ENCODE measurements around the gene GALNT2. TPM values are rescaled to one million over a fixed set of nuclear protein-coding genes. Genes with fewer than 3 reads are reported as not detected.

Gene GALNT2
- polyA plus RNA-seq, 1 of the 3 experiments (the other 2 are of a cell fraction), result 118 TPM

DNA sequence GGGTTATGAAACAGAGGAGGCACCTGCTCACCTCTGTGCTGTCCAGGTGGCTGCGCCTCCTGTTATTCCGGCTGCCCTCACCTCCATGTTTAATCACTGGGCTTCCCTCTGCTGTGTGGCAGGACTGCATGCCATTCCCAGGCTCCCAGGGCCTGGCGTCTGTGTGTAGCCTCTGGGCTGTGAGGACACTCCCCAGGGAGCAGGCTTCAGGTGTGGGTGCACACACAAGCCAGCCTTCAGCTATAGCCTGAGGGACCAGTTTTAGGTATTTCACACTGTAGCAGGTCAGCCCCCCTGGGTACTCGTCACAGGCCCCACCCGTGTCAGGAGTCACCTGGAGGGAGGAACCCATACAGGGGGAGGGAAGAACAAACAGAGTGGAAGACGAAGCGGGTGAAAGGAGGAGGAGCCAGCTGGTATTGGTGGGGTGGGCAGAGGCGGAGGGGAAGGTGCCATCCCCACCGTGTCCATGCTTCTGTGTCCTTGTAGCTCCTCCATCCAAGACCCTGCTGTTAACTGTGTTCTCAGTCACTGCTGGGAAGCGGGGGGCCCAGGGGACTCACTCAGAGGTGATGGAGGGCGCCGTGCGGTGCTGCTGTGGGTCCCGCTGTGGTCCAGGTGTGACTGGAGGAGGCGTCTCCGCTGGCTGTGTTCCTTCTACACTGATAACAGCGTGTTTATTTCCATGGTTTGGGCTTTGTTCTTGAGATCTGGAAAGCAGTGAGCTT is 200.5 kb downstream of the GALNT2 start:
- H3K4me2 ChIP-seq, result no peak overlapping the region
- peak overlapping the region in 1 of 2 experiments; percentile 11; a peak in 1 of 4 replicates for H3K27ac ChIP-seq (ENCODE audit: low read depth in 2 of 2, low read length in 1 of 2)
- H3K9me3 ChIP-seq, result no peaks in the 10 kb centered on the region
- POLR2A ChIA-PET, result no interaction called here
- no peaks in the 10 kb centered on the region for H4K20me1 ChIP-seq (ENCODE audit: insufficient read depth)
- TF ChIP-seq EZH2phosphoT487 (IDR thresholded peaks at IDR 0.05; ENCODE audit: borderline replicate concordance, low read depth) (no peak), USF1 (IDR thresholded peaks at IDR 0.05; ENCODE audit: borderline replicate concordance, low read depth) (no peak), SMC3 (IDR thresholded peaks at IDR 0.05; ENCODE audit: low read depth, low read length) (no peak), GATA2 (CRISPR knock-in tag; IDR thresholded peaks at IDR 0.05) (no peak), MAX (IDR thresholded peaks at IDR 0.05; ENCODE audit: low read depth) (no peak), FOXJ3 (CRISPR knock-in tag; IDR thresholded peaks at IDR 0.05) (no peak), SIN3A (IDR thresholded peaks at IDR 0.05; ENCODE audit: borderline replicate concordance, low read depth, low read length) (no peak), RXRA (IDR thresholded peaks at IDR 0.05; ENCODE audit: borderline replicate concordance, low read depth) (no peak), CHD2 (IDR thresholded peaks at IDR 0.05; ENCODE audit: low read length, partially characterized antibody) (no peak), ZBTB33 (IDR thresholded peaks at IDR 0.05; ENCODE audit: borderline replicate concordance, low read depth) (no peak), POLR2AphosphoS5 (IDR thresholded peaks at IDR 0.05; ENCODE audit: low read depth, low read length) (no peak), YY1 (IDR thresholded peaks at IDR 0.05; ENCODE audit: low read depth) (no peak), GABPA (IDR thresholded peaks at IDR 0.05; ENCODE audit: low read depth) (no peak), MEF2A (IDR thresholded peaks at IDR 0.05; ENCODE audit: borderline replicate concordance, low read depth) (no peak), FOXM1 (IDR thresholded peaks at IDR 0.05; ENCODE audit: low read depth) (no peak), REST (IDR thresholded peaks at IDR 0.05; ENCODE audit: low read depth, low read length) (no peak), NFIC (IDR thresholded peaks at IDR 0.05; ENCODE audit: borderline replicate concordance) (no peak)
- DNase-seq, result no peak
- no peaks in the 10 kb centered on the region for H3K27me3 ChIP-seq (ENCODE audit: insufficient read depth)
- H3K36me3 ChIP-seq (replicated peaks in 1 of 2; ENCODE audit: control insufficient read depth in 1 of 2, insufficient read depth in 2 of 2, low read length in 1 of 2), result peaks cover 0 to 41% of the 10 kb centered on the region in 2 experiments
- no peaks in the 10 kb centered on the region for H3K9me2 ChIP-seq
- H3K79me2 ChIP-seq (ENCODE audit: insufficient read depth), result no peaks in the 10 kb centered on the region
- H2AFZ ChIP-seq (ENCODE audit: low read depth), result no peak overlapping the region
- CTCF ChIA-PET, result interaction anchor here (0.8 to 1.8 kb wide), 6 partner anchors 16 to 606 kb away, joined by 3 to 8 read pairs (median 4); no protein-coding TSS in a partner anchor
- no peak overlapping the region for H3K9ac ChIP-seq
- peaks cover 9 to 43% of the 10 kb centered on the region in 2 experiments; a peak in 3 of 4 replicates for H3K4me1 ChIP-seq (ENCODE audit: control insufficient read depth in 1 of 2, insufficient read depth in 2 of 2, low read depth in 1 of 2, low read length in 1 of 2)
- H3F3A ChIP-seq (replicated peaks; ENCODE audit: insufficient read depth), result no peaks in the 10 kb centered on the region
- no peak overlapping the region for H3K4me3 ChIP-seq (ENCODE audit: low read depth in 2 of 2, low read length in 1 of 2)
- 94% methylated on average over 17 of the region's 17 CpGs for WGBS (ENCODE audit: low lambda C conversion rate)
